Esophagus muscularis mucosa (tissue), 4 donors: ENCODE data around the gene MOB3B. TPM values are rescaled to one million over a fixed set of nuclear protein-coding genes. Genes with fewer than 3 reads are reported as not detected.

Experiments
- DNase-seq: peaks from one replicate; pipeline ENCODE4 v3.0.0-alpha.2; 2017; ENCODE audit errors: extremely low spot score
- H3K27ac ChIP-seq, 4 donors: fragments of 200-600 bp; sonication (generic); replicated peaks in 1 of 4; 1 replicate in 3 of 4; 2 replicates in 1 of 4; pipeline ENCODE4 v1.5.1; 2016 to 2019; ENCODE audit warnings: mild to moderate bottlenecking in 1 of 4
- H3K27me3 ChIP-seq, 4 donors: fragments of 200-600 bp; sonication (generic); one replicate each; pipeline versions ENCODE4 v1.5.1 to v1.6.0; 2016 to 2019
- H3K36me3 ChIP-seq, 4 donors: fragments of 200-600 bp; sonication (generic); one replicate each; pipeline ENCODE4 v1.5.1; 2016 to 2019
- H3K4me1 ChIP-seq, 4 donors: fragments of 200-600 bp; sonication (generic); one replicate each; pipeline ENCODE4 v1.5.1; 2016 to 2019
- H3K4me3 ChIP-seq, 4 donors: fragments of 200-600 bp; sonication (generic); 1 replicate in 2 of 4; 2 replicates in 2 of 4; pipeline ENCODE4 v1.5.1; 2016 to 2019; ENCODE audit warnings: mild to moderate bottlenecking in 4 of 4, moderate library complexity in 1 of 4
- H3K9me3 ChIP-seq, 4 donors: fragments of 200-600 bp; sonication (generic); 1 replicate in 3 of 4; 2 replicates in 1 of 4; pipeline ENCODE4 v1.5.1; 2016 to 2019
- CTCF ChIP-seq, 3 experiments: fragments of 200-600 bp in 2 of 3; fragments of 450-650 bp in 1 of 3; sonication (generic) in 2 of 3; IDR thresholded peaks; one replicate each; pipeline ENCODE4 v1.5.1; 2017 to 2019; ENCODE audit warnings: antibody characterized with exemption in 3 of 3, mild to moderate bottlenecking in 2 of 3, moderate library complexity in 1 of 3
- EP300 ChIP-seq: sonication (generic); formaldehyde crosslinking; IDR thresholded peaks from one replicate; pipeline ENCODE4 v1.6.1; 2017; ENCODE audit warnings: antibody characterized with exemption
- POLR2A ChIP-seq: fragments of 450-650 bp; IDR thresholded peaks from one replicate; pipeline ENCODE4 v1.6.1; 2017; ENCODE audit warnings: antibody characterized with exemption, moderate library complexity, mild to moderate bottlenecking, low read depth
- POLR2AphosphoS5 ChIP-seq, 2 donors: sonication (generic); formaldehyde crosslinking; IDR thresholded peaks; one replicate each; pipeline ENCODE4 v1.6.1; 2017; ENCODE audit warnings: antibody characterized with exemption in 2 of 2
- WGBS: methylation state at CpG from one replicate; pipeline ENCODE4 v1.1.5; 2018; 5-methylcytosine and 5-hydroxymethylcytosine counted together
- intact Hi-C: fragments of 100-400 bp; cut with DNase I; formaldehyde crosslinking; loops from one replicate; pipeline ENCODE4 v1.15.1; 2023
- total RNA-seq, 4 donors: library from RNA; depleted of rRNA; stranded (reverse); fragments of >200 nt; gene quantifications; one replicate each; pipeline versions ENCODE4 v1.1.0 to v1.2.1, GENCODE V29; 2016

Gene MOB3B
- total RNA-seq, 4 donors from 2014 or later = 7.6 to 11.6 (median 9.5) TPM

DNA sequence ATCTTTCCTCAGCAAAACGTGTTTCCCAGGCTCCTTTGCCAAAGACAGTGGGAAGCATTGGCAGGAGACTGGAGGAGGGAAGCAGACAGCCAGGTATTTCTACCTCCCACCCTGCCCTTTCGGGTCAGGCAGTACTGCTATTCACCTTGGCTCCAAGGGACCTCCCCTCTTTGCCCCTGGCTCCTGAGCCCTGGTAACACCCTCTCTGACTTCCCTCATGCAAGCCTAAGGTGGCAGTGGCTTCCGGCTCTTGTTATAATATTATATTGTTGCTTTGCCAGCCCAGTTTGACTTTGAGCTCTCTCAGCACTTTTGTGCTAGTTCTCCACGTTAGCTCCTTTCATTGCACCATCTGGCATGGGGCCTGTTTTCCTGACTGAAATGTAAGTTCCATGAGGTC is 87.2 kb downstream of the MOB3B start:
- Histone ChIP-seq H3K27ac (no peak overlapping the region), H3K36me3 (no peaks in the 10 kb centered on the region), H3K9me3 (no peaks in the 10 kb centered on the region), H3K4me3 (no peak overlapping the region), H3K4me1 (peaks cover 6 to 15% (median 7%) of the 10 kb centered on the region in 4 donors), H3K27me3 (no peaks in the 10 kb centered on the region)
- TF ChIP-seq POLR2AphosphoS5 (IDR thresholded peaks at IDR 0.05) (no peak), POLR2A (no peak), EP300 (no peak), CTCF (IDR thresholded peaks at IDR 0.05) (no peak)
- 85% methylated on average over 4 of the region's 4 CpGs for WGBS
- no peak for DNase-seq
- intact Hi-C loops = no loop called here

- no peak overlapping the region for H3K4me3 ChIP-seq
- H3K27ac ChIP-seq = no peak overlapping the region
- intact Hi-C loops = no loop called here
- peaks cover 6 to 15% (median 7%) of the 10 kb centered on the region in 4 donors for H3K4me1 ChIP-seq
- H3K36me3 ChIP-seq = no peaks in the 10 kb centered on the region
- TF ChIP-seq POLR2A = no peak
- no peak for TF ChIP-seq POLR2AphosphoS5 (IDR thresholded peaks at IDR 0.05)
- no peak for TF ChIP-seq EP300
- DNase-seq = no peak
- 85% methylated on average over 4 of the region's 4 CpGs for WGBS
- no peaks in the 10 kb centered on the region for H3K27me3 ChIP-seq
- no peaks in the 10 kb centered on the region for H3K9me3 ChIP-seq
These were observed 87.9 kb downstream of the MOB3B start for GRCh38 chr9:27441741-27442070.

DNA sequence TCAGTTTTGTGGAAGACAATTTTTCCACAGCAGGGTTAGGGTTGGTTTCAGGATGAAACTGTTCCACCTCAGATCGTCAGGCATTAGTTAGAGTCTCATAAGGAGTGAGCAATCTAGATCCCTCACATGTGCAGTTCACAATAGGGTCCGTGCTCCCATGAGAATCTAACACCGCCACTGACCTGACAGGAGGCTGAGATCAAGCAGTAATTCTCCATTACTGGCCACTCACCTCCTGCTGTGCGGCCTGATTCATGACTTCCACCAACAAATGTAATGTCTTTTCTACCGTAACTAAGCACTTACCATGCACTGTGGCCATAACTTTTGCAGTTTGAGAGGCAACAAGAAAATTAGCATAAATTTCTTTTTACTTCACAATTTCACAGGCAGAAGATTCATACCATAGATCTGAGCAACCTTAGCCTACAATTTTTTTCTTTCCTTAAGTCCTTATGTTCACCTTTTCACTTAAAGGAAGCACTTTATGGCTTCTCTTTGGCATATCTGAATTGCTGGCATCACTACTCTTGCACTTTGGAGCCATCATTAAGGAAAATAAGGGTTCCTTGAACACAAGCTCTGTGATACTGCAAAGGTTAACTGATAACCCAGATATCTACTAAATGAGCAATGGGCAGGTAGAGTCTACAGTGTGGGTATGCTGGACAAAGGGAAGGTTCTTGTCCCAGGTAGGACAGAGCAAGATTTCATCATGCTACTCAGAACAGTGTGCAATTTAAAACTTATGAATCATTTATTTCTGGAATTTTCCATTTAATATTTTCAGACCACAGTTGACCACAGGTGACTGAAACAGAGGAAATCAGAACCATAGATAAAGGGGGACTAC is 88.5 kb downstream of the MOB3B start:
- DNase-seq = no peak
- WGBS = 88% methylated on average over 5 of the region's 5 CpGs
- no peak overlapping the region for H3K27ac ChIP-seq
- no peaks in the 10 kb centered on the region for H3K36me3 ChIP-seq
- peaks cover 6 to 15% (median 7%) of the 10 kb centered on the region in 4 donors for H3K4me1 ChIP-seq
- H3K27me3 ChIP-seq = no peaks in the 10 kb centered on the region
- no peak overlapping the region for H3K4me3 ChIP-seq
- TF ChIP-seq CTCF (IDR thresholded peaks at IDR 0.05) (no peak), POLR2A (no peak), POLR2AphosphoS5 (IDR thresholded peaks at IDR 0.05) (no peak), EP300 (no peak)
- intact Hi-C loops = no loop called here
- no peaks in the 10 kb centered on the region for H3K9me3 ChIP-seq

- Histone ChIP-seq H3K9me3 (no peaks in the 10 kb centered on the region), H3K4me1 (peaks cover 11 to 19% (median 17%) of the 10 kb centered on the region in 4 donors), H3K36me3 (no peaks in the 10 kb centered on the region), H3K27me3 (no peaks in the 10 kb centered on the region), H3K27ac (peak overlapping the region in 1 of 4 donors; percentile 3), H3K4me3 (no peak overlapping the region)
- intact Hi-C loops = no loop called here
- no peak for DNase-seq
- 95% methylated on average over 6 of the region's 7 CpGs for WGBS
- no peak for TF ChIP-seq CTCF (IDR thresholded peaks at IDR 0.05)
- no peak for TF ChIP-seq POLR2AphosphoS5 (IDR thresholded peaks at IDR 0.05)
- no peak for TF ChIP-seq EP300
- no peak for TF ChIP-seq POLR2A
These were observed 91.1 kb downstream of the MOB3B start for GRCh38 chr9:27438522-27438921.

DNA sequence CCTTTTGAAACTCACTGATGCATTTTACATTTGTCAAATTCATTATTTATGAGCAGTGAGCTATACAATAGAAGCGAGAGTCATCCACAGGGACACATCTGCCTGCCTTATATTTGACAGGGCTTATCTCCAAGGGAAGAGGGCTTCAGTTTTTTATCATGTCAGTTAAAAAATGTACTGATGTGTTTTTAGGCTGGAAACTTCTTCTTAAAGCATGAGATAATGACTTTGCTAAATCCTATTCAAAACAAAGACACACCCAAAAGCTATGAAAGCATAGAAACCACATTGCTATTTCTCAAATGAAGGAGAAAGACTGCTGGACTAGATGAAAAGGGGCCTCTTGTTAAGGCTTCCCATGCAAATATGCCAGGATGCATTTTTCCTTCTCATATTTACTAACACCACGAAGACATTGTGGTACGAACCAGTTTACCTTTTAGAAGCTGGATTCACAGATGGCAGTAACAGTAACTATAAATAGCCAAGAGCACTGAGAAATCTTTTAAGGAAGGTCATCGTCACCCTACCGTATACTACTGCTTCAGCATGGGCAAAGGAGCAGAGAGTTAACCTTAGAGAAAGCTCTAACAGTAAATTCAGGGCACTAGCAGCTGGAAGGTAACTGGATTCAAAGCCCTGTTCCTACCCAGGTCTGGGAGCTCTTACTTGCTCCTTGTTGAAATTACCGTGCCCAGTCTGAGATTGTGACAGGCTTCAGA is 91.8 kb downstream of the MOB3B start:
- Histone ChIP-seq H3K4me1 (peaks cover 12 to 23% (median 21%) of the 10 kb centered on the region in 4 donors), H3K9me3 (no peaks in the 10 kb centered on the region), H3K4me3 (no peak overlapping the region), H3K27ac (peak overlapping the region in 2 of 4 donors; percentile 3 to 36), H3K27me3 (no peaks in the 10 kb centered on the region), H3K36me3 (no peaks in the 10 kb centered on the region)
- intact Hi-C loops = no loop called here
- DNase-seq = no peak
- 77% methylated on average over 6 of the region's 6 CpGs for WGBS
- TF ChIP-seq EP300 (no peak), CTCF (IDR thresholded peaks at IDR 0.05) (no peak), POLR2AphosphoS5 (IDR thresholded peaks at IDR 0.05) (no peak), POLR2A (no peak)
